GOT3 (cell line): Measurements from ENCODE around the gene CCDC194.
"Not testable (repeated sequence)": the region's sequence is repeated elsewhere in the genome, so short reads cannot be mapped to it uniquely, and the experiment has no call there.

Source experiments
- DNase-seq: peaks from one replicate; lab custom pipeline; 2025; ENCODE audit warnings: mixed read lengths; lab: John Stamatoyannopoulos, UW

The CCDC194 gene

DNA sequence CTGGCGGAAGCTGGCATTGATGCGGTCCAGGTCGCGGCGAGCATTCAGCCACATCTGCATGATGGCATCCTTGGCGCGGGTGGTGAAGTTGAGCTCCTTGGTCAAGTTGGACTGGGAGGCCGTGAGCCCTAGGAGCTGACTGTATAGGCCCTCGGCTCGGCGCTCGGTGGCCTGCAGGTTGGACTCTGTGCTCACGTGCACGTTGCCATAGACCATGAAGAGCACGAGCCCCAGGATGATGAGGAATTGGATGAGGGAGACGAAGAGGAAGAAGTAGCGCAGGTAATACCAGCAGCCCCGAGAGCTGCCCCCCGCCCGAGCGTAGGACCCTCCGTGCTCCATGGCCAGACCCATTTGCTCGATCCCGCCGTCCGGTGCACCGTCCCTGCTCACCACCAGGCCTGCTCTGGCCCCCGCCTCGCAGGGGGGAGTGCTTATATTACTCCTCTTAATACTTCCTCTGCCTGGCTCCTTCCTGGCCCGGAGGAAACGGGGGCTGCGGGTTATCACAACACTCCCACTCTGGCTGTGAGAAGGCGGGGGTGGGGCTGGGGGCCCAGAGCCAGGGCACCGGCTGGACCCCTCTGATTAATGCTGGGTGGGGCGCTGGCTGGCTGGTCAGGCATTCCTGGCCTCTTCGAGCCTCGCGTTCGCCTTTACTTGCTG, 16.9 kb downstream of the CCDC194 start, which contains the start of gene PLVAP:
Gene PLVAP (minus strand): TSS at position 408 of the 666 bp plus-strand sequence. CDS start 54 bp downstream, at position 354.
- DNase-seq: no peak

DNA sequence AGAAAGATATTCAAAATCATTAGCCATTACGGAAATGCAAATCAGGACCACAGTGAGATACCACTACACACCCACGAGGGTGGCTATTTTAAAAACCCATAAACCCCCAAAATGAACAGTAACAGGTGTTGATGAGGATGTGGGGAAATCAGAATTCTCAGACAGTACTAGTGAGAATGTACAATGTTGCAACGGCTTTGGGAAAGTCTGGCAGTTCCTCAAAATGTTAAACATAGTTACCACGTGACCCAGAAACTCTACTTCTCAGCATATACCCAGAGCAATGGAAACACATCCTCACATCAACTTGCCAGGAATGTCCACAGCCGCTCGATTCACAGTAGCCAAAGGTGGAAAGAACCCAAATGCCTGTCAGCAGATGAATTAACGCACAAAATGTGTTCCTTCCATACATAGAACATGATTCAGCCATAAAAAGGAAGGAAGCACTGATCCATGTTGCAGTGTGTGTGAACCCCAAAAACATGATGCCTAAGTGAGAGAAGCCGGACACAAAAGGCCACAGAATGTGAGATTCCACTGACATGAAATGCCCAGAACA, 23.9 kb downstream of the CCDC194 start:
- DNase-seq: no peak

DNA sequence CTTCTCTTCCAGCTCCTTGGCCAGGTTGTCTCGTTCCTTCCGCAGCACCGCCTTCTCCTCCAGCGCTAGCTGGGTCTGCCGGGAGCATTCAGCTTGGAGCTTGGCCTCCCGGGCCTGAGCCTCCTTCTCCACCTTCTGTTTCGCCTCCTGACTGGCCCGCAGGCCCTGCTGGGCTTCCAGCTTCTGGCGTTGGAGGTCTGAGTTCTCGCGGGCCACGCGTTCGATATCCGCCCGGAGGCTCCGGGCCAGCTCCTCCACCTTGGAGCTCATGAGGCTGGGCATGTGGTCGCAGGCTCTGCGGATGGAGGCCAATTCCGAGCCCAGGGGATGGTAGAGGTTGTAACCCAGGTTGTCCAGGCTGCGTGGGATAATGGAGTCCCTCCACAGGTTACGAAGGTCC, 28.6 kb downstream of the CCDC194 start:
- DNase-seq: no peak

DNA sequence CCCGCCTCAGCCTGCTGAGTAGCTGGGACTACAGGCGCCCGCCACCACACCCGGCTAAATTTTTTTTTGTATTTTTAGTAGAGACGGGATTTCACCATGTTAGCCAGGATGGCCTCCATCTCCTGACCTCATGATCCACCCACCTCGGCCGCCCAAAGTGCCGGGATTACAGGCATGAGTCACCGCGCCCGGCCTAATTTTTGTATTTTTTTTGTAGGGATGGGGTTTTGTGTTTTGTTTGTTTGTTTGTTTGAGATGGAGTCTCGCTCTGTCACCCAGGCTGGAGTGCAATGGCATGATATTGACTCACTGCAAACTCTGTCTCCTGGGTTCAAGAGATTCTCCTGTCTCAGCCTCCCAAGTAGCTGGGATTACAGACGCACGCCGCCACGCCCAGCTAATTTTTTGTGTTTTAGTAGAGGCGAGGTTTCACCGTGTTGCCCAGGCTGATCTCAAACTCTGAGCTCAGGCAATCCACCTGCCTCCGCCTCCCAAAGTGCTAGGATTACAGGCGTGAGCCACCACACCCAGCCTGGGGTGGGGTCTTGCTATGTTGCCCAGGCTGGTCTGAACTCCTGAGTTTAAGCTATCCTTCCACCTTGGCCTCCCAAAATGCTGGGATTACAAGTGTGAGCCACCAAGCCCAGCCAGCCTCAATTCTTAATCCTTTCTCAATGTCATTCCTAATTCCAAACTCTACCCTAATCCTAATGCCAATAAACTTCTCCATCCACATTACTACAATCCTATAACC, 30.0 kb downstream of the CCDC194 start:
- DNase-seq: not testable (repeated sequence)

DNA sequence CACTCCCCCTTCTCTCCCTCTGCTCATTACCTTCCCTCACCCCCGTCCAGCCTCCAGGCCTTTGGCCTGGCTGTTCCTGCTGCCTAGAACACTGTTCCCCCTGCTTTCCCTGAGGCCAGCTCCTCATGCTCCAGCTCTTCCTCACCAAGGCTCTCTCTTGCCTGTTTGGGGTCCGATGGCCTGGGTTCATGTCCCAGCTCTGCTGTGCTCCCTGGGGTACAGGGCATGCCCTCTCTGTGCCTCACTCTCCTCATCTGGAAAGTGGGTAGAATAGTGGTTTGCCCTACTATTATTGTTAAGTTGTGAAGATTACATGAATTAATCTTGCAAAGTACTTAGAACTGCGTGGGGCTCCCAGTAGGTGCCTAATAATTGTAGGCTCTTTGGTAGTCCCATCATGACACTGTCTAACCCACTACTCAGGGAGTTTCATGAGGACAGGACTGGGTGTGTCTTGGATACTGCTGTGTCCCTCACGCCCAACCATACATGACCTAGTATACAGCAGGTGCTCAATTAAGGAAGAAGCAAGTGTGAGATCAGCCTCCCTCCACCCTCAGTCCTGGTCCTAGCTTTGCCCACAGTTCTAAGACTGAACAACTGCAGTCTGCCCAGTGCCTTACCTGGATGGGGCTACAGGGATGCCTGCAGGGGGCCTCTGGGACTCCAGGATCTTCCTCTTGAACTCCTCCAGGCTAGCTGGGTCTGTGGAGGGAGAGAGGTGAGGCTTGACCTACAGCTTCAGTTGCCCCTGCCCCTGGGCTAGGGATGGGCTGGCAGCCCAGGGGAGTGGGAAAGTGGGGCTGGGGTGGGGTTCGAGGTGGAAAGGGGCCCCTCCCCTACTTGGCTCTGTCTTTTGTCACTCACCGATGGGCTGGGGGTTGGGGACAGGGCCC, 33.8 kb downstream of the CCDC194 start:
- DNase-seq: no peak

DNA sequence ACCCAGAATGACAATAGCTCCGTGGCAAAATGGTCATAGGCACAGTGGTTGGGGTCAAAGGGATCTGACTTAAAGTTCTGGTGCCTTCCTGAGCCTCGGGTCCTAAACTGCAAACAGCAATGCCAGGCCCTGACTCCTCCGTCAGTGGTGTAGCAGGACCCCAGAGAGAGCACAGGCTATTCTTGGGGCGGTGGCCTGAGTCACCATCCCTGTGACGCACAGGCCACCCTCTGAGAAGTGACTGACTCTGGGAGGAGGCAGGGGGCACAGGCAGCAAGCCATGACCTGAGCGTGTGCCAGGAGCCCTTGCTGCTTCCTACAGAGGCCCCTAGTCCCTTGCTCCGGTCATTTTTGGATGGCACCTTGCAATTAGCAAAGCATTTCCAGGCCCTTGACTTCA, 35.6 kb downstream of the CCDC194 start:
- no peak for DNase-seq

DNA sequence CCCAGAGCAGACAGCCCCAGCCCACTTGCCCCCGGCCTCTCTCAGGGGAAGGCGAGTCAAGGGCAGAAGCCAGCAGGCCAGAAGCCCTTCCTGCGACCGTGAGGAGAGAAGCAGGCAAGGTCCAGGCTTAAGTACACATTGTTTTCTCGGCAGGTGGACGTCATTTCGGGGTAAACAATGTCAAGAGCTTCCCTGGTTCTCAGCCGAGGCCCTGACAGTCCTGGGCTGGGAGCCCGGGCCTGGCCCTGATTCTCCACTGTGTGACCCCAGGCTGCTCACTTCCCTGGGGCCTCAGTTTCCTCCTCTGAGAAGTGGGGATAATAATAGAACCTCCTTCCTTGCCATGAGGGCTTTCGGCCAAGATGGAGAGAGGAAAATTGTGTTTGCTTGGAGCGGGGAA, 36.3 kb downstream of the CCDC194 start:
- DNase-seq: no peak

DNA sequence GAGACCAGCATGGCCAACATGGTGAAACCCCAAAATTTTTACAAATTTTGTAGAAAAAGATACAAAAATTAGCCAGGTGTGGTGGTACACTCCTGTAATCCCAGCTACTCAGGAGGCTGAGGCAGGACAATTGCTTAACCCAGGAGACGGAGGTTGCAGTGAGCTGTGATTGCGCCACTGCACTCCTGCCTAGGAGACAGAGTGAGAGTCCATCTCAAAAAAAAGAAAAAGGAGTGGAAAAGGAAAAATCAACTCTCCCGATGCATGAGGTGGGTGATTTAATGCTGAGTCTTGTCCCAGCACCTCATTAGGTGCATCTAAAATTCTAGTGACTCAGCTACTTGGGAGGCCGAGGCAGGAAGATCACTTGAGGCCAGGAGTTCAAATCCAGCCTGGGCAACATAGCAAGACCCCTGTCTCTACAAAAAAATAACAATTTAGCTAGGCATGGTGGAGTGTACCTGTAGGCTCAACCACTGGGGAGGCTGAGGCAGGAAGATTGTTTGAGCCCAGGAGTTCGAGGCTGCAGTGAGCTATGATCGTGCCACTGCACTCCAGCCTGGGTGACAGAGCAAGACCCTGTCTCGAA, 36.8 kb downstream of the CCDC194 start:
- no peak for DNase-seq

DNA sequence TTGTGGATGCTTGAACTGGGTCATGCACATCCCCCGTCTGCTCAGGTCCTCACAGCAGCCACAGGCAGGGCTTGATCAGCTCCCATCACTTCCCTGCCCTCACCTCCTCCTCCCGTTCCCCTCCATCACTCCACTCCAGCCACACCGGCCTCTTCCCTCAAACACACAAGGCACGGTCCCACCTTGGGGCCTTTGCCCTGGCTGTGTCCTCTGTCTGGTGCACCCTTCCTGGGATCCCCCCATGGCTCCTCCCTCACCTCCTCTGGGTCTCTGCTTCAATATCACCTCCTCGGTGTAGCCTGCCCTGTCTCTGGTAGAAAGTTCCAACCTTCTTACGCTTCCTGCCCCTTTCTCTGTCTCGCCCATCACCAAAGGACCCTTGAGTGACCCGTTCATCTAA, 40.6 kb downstream of the CCDC194 start:
- DNase-seq: no peak

DNA sequence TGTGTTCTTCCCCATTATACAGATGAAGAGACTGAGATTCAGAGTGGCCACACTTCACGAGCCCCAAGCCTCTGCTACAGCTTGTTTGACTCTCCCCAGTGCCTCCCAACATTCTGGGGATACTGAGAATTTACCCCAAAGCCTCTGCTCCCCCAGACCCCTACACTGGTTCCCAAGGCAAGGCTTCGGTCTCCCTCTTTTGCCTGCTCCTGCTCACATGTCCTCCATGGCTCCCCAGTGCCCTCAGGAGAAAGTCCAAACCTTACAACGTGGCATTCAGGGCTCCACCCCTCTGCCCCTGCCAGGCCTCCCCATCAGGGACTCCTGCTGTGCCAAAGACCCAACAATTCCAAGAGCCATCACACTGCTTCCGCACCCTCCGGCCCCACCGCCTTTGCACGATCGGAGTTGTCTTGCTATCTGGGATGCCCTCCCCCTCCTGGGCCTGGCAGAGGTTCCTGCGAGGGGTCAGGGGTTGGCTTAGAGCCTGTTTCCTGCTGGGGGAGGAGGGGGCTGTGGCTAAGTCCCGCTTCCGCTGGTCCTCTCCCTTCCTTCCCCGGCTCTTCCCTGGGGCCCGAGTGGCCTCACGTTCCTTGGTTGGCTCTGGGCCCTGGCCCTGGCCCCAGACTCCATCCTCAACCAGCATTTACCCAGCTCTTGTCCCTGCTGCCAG, 41.3 kb downstream of the CCDC194 start:
- no peak for DNase-seq

DNA sequence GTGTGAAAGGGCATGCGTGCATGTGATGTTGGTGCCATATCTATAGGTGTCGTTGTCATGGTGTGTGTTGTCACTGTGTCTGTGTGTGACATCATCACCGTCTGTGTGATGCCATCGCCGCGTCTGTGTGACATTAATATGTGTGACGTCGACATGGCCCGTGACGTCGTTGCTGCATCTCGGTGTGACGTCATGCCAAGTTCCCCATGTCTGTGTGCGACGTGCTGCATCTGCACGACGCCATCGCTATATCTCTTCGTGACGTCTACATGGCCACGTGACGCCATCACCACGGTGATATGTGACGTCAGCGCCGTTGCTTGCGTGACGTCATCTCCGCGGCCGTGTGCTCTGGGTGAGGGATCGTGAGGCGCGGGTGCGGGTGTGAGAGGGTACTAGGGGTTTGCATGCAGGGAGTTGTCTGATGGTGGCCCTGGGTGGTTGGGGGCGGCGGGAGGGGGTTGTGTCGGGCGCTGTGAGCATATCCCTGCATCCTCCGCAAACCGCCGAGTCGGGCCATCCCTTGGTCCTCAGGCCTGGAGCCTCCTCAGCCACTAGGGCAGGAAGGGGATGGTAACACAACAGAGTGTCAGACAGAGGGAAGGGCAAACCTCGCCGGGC, 42.1 kb downstream of the CCDC194 start:
- no peak for DNase-seq

DNA sequence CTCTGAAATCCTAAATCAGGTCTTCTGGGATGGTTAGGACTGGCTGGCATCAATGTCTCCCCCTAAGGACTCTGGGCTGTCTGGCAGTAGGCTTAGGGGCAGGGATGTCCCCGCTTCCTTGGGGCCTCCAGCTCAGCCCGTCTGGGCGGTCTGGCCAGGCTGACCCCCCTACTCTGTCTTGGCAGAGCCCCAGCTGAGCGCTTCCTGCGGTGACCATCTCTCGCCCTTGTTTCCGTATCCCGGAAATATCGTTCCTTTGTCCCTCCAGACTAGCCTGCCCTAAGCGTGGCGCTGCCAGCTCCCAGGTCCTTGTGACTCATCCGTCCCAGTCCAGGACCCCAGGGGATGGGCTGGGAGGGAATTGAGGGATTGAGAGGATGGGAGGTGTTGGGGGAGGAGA, 45.3 kb downstream of the CCDC194 start:
- peak; percentile 12 for DNase-seq

DNA sequence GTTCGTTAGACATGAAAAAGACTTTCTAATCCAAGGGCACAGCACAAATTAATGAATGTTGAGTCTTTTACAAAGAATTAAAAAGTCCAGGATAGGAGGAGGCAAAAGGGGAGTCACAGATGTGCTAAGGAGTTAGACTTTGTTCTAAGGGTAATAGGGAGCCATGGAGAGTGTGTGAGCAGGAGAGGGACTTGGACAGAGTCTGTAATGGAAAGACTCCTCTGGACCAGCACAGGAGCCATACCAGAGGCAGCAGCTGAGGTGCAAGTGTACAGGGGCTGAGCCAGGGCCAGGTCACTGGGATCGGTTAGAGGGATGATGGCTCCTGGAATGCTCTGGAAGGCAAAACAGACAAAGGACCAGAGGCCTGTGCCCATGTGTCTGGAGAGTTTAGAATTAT, 46.1 kb downstream of the CCDC194 start:
- no peak for DNase-seq

DNA sequence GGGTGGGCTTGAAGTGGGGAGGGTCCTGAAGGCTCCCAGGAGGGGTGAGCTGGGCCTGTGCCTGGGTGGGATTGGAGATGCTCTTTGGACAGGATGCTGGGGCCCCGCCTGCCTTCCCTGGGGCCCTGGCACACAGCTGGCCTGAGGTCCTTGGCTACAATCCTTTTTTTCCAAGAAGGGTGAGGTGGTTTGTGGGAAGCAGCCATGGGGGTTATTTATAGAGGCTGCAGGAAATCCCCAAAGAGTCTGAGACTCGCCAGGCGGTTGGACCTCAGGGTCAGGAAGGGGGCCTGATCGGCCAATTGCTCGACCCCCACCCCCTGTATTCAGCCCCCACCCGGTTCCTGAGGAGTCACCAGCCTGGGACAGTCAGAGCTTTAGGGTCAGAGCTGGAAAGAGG, 46.6 kb downstream of the CCDC194 start:
- no peak for DNase-seq

DNA sequence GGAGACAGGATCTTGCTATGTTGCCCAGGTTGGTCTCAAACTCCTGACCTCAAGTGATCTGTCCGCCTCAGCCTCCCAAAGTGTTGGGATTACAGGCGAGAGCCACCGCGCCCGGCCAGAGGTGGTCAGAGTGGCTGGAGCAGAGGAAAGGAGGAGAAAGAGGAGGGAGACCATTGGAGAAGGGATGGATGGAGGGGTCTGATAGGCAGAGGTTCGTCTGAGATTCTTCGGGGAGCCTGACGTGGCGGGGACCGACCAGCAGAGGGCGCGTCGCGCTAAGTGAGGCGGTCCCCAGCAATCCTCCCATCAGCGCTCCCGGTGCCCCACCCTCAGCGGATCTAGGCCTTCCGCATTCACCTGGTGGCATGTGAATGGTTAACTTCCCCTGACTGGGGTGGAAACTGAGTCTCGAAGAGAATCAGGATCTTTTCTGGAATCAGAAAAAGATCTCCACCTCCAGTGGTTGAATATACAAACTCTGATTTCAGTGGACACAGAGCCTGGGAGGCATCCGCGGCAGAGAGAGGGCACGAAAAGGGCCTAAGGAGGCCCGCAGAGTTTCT, 47.8 kb downstream of the CCDC194 start:
- peak; percentile 14 for DNase-seq

DNA sequence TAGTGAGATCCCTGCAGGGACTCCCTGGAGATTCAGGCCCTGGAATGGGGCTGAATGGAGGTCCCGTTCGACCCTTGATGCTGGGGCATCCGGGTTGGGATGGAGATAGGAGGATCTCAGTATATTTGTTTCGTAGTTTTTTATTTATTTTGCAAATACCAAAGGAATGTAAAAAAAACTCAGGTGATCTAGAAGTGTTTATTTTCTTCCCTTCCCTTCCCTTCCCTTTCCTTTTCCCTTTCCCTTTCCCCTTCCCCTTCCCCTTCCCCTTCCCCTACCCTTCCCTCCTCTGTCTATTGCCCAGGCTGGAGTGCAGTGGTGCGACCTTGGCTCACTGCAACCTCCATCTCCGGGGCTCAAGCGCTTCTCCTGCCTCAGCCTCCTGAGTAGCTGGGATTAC, 52.2 kb downstream of the CCDC194 start:
- no peak for DNase-seq

DNA sequence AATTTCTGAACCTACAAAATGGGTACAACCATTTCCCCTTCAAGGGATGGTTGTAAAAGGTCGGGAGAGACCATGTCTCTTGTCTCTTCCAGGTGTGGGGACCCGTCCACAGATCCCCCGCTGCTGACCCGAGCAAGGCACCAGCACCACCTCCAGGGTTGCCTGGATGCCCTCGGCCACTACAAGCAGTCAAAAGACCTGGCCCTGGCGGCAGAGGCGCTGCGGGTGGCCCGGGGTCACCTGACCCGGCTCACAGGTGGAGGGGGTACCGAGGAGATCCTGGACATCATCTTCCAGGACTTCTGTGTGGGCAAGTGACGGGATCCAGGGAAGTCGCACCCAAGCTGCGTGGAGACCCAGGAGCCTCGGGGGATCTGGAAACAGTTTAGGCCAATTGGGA, 52.6 kb downstream of the CCDC194 start:
- no peak for DNase-seq

DNA sequence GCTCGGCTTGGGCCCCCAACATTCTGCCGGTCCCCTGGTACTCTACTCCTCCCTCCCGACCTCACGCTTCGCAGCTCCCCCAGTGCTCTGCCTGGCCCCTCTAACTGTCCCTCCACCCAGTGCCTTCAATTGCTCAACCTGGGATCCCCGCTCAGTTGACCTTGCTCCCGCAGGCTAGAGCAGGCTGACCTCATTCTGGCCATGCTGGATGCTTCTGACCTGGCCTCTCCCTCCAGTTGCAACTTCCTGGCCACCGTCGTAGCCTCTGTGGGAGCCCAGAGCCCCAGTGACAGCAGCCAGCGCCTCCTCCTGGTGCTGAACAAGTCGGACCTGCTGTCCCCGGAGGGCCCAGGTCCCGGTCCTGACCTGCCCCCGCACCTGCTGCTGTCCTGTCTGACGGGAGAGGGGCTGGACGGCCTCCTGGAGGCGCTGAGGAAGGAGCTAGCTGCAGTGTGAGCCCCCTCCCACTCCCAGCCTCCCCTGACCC, 53.1 kb downstream of the CCDC194 start:
- no peak for DNase-seq
